ENCODE measurements around the gene SLCO4C1.

Gene SLCO4C1

GRCh38 chr5:102221949-102222348 is 74.1 kb downstream of the SLCO4C1 start:
- no peaks in the 10 kb centered on the region for H3K27me3 ChIP-seq
- no peak for TF ChIP-seq CTCF (IDR thresholded peaks at IDR 0.05)

GRCh38 chr5:102218159-102218558 is 77.9 kb downstream of the SLCO4C1 start:
- Histone ChIP-seq H3K27ac (no peak overlapping the region), H3K36me3 (no peaks in the 10 kb centered on the region), H3K4me3 (ENCODE audit: low read depth in 1 of 2, low read length in 1 of 2) (no peak overlapping the region), H3K4me1 (ENCODE audit: control insufficient read depth in 1 of 2, insufficient read depth in 1 of 2, low read depth in 1 of 2, low read length in 1 of 2) (no peaks in the 10 kb centered on the region), H3K9me3 (no peaks in the 10 kb centered on the region), H3K27me3 (no peaks in the 10 kb centered on the region)
- no peak for TF ChIP-seq CTCF (IDR thresholded peaks at IDR 0.05)

More at GRCh38 chr5:102221949-102222348, 74.1 kb downstream of the SLCO4C1 start:
- Histone ChIP-seq H3K4me1 (ENCODE audit: control insufficient read depth in 1 of 2, insufficient read depth in 1 of 2, low read depth in 1 of 2, low read length in 1 of 2) (no peaks in the 10 kb centered on the region), H3K27ac (no peak overlapping the region), H3K9me3 (no peaks in the 10 kb centered on the region), H3K36me3 (no peaks in the 10 kb centered on the region), H3K4me3 (ENCODE audit: low read depth in 1 of 2, low read length in 1 of 2) (no peak overlapping the region)

DNA sequence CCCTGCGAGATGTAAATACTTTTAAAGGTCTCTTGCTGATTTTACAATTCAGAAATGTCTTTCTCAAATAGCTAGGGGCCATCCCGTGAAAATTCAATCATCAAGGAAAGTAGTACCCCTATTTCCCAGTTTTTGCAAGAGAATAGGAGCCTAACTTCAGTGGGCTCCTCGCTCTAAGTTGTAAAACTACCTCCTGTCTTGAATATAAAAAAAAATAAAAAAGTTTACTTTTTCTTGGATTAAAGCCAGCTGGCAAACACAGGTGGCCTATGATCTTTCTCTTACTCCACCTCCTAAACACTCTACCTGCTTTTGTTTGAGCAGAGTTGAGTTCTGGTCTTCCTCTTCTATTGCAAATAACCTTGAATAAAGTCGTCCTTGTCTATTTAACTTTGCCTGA is 79.4 kb downstream of the SLCO4C1 start:
- Histone ChIP-seq H3K27me3 (no peaks in the 10 kb centered on the region), H3K27ac (no peak overlapping the region), H3K4me3 (ENCODE audit: low read depth in 1 of 2, low read length in 1 of 2) (no peak overlapping the region), H3K36me3 (no peaks in the 10 kb centered on the region), H3K4me1 (ENCODE audit: control insufficient read depth in 1 of 2, insufficient read depth in 1 of 2, low read depth in 1 of 2, low read length in 1 of 2) (peaks cover 0 to 4% of the 10 kb centered on the region in 2 experiments), H3K9me3 (no peaks in the 10 kb centered on the region)
- TF ChIP-seq CTCF (IDR thresholded peaks at IDR 0.05): no peak

GRCh38 chr5:102211165-102211564 is 84.9 kb downstream of the SLCO4C1 start:
- H3K4me1 ChIP-seq (ENCODE audit: control insufficient read depth in 1 of 2, insufficient read depth in 1 of 2, low read depth in 1 of 2, low read length in 1 of 2): peaks cover 4 to 12% of the 10 kb centered on the region in 2 experiments
- H3K36me3 ChIP-seq: no peaks in the 10 kb centered on the region
- no peaks in the 10 kb centered on the region for H3K9me3 ChIP-seq
- TF ChIP-seq CTCF (IDR thresholded peaks at IDR 0.05): no peak
- H3K4me3 ChIP-seq (ENCODE audit: low read depth in 1 of 2, low read length in 1 of 2): no peak overlapping the region
- H3K27ac ChIP-seq: no peak overlapping the region
- H3K27me3 ChIP-seq: no peaks in the 10 kb centered on the region

DNA sequence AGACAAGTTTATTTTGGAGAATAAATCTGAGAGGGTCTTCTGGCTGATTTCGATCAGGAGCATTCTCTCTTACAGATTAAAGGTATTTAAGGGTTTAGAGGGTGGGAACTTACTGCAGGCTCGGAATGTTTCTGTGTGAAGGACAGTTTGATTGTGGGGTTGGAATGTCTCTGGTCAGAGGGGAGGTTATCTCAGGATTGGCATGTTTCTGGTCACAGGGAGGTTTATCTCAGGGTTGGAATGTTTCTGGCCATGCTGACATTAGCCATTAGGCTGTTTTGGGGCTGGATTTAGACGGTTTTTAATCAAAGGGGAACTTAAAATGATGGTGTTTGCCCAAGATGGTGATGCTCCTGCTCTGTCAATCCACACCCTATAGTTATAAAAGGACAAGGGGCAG is 95.2 kb downstream of the SLCO4C1 start:
- H3K9me3 ChIP-seq: no peaks in the 10 kb centered on the region
- H3K27ac ChIP-seq: no peak overlapping the region
- H3K27me3 ChIP-seq: no peaks in the 10 kb centered on the region
- no peaks in the 10 kb centered on the region for H3K36me3 ChIP-seq
- no peak overlapping the region for H3K4me3 ChIP-seq (ENCODE audit: low read depth in 1 of 2, low read length in 1 of 2)
- no peak for TF ChIP-seq CTCF (IDR thresholded peaks at IDR 0.05)
- no peaks in the 10 kb centered on the region for H3K4me1 ChIP-seq (ENCODE audit: control insufficient read depth in 1 of 2, insufficient read depth in 1 of 2, low read depth in 1 of 2, low read length in 1 of 2)

- Histone ChIP-seq H3K27ac (no peak overlapping the region), H3K9me3 (no peaks in the 10 kb centered on the region), H3K4me3 (ENCODE audit: low read depth in 1 of 2, low read length in 1 of 2) (no peak overlapping the region), H3K36me3 (no peaks in the 10 kb centered on the region), H3K27me3 (no peaks in the 10 kb centered on the region), H3K4me1 (ENCODE audit: control insufficient read depth in 1 of 2, insufficient read depth in 1 of 2, low read depth in 1 of 2, low read length in 1 of 2) (no peaks in the 10 kb centered on the region)
- no peak for TF ChIP-seq CTCF (IDR thresholded peaks at IDR 0.05)
Observed at GRCh38 chr5:102196481-102196880, 99.6 kb downstream of the SLCO4C1 start.

All from neutrophil (primary cell).